CD14-positive monocyte (primary cell): ENCODE measurements around the gene SLC18A3. TPM values are rescaled to one million over a fixed set of nuclear protein-coding genes. Genes with fewer than 3 reads are reported as not detected.

Experiments
- DNase-seq, 3 donors: peaks; one replicate each; pipeline ENCODE4 v3.0.0-alpha.2; 2011 to 2022
- H2AFZ ChIP-seq: 2 replicates; pipeline ENCODE4 v1.6.0; 2012; ENCODE audit warnings: mild to moderate bottlenecking, low read depth, low read length, inconsistent platforms; ENCODE audit not compliant: insufficient read depth, poor library complexity, severe bottlenecking
- H3K27ac ChIP-seq, 2 donors: 1 replicate in 1 of 2; 2 replicates in 1 of 2; pipeline ENCODE4 v1.5.1; 2012 to 2013; ENCODE audit warnings: low read length in 2 of 2, control low read depth in 1 of 2, inconsistent platforms in 1 of 2, low read depth in 1 of 2, mild to moderate bottlenecking in 1 of 2
- H3K27me3 ChIP-seq, 2 donors: one replicate each; pipeline versions ENCODE4 v1.6.0 to v1.6.1; 2011 to 2013; ENCODE audit warnings: low read length in 2 of 2; ENCODE audit not compliant: control insufficient read depth in 2 of 2, insufficient read depth in 2 of 2
- H3K36me3 ChIP-seq, 2 donors: replicated peaks in 1 of 2; 1 replicate in 1 of 2; 2 replicates in 1 of 2; pipeline versions ENCODE4 v1.5.1 to v1.6.1; 2012 to 2013; ENCODE audit warnings: low read length in 2 of 2, control low read depth in 1 of 2, inconsistent platforms in 1 of 2, mild to moderate bottlenecking in 1 of 2; ENCODE audit not compliant: insufficient read depth in 2 of 2, control insufficient read depth in 1 of 2
- H3K4me1 ChIP-seq, 2 donors: 1 replicate in 1 of 2; 2 replicates in 1 of 2; pipeline versions ENCODE4 v1.5.1 to v1.6.1; 2012 to 2013; ENCODE audit warnings: low read length in 2 of 2, control low read depth in 1 of 2, inconsistent platforms in 1 of 2, mild to moderate bottlenecking in 1 of 2, moderate library complexity in 1 of 2; ENCODE audit not compliant: insufficient read depth in 2 of 2, control insufficient read depth in 1 of 2
- H3K4me2 ChIP-seq: replicated peaks from 2 replicates; pipeline ENCODE3; 2012; ENCODE audit warnings: low read length, moderate library complexity, mild to moderate bottlenecking; ENCODE audit not compliant: poor library complexity, severe bottlenecking; ENCODE audit errors: extremely low read depth
- H3K4me3 ChIP-seq, 3 experiments: fragments of 200-600 bp in 1 of 3; sonication (generic) in 1 of 3; replicated peaks in 1 of 3; 1 replicate in 2 of 3; 2 replicates in 1 of 3; pipeline ENCODE4 v1.5.1; 2011 to 2013; ENCODE audit warnings: low read length in 3 of 3, mild to moderate bottlenecking in 3 of 3, control low read depth in 2 of 3, low read depth in 2 of 3, inconsistent platforms in 1 of 3, moderate library complexity in 1 of 3
- H3K79me2 ChIP-seq: 2 replicates; pipeline ENCODE4 v1.6.0; 2012; ENCODE audit warnings: mild to moderate bottlenecking, control low read depth, inconsistent platforms, low read length, moderate library complexity; ENCODE audit not compliant: insufficient read depth
- H3K9ac ChIP-seq: 2 replicates; pipeline ENCODE4 v1.6.0; 2017; ENCODE audit warnings: low read length, mild to moderate bottlenecking; ENCODE audit not compliant: insufficient read depth, poor library complexity, severe bottlenecking
- H3K9me3 ChIP-seq, 2 donors: replicated peaks in 1 of 2; 1 replicate in 1 of 2; 2 replicates in 1 of 2; pipeline versions ENCODE4 v1.5.1 to v1.6.1; 2012 to 2013; ENCODE audit warnings: low read length in 2 of 2, control low read depth in 1 of 2; ENCODE audit not compliant: control insufficient read depth in 1 of 2, insufficient read depth in 1 of 2
- H4K20me1 ChIP-seq: 2 replicates; pipeline ENCODE4 v1.6.0; 2012; ENCODE audit warnings: mild to moderate bottlenecking, low read length, control low read depth, moderate library complexity; ENCODE audit not compliant: insufficient read depth
- H3K27ac Mint-ChIP-seq, 7 donors: one replicate each; pipeline ENCODE4 v1.8.0; 2020; ENCODE audit warnings: mild to moderate bottlenecking in 7 of 7, mixed read lengths in 7 of 7, moderate library complexity in 6 of 7, inconsistent platforms in 2 of 7
- H3K27me3 Mint-ChIP-seq, 3 donors: one replicate each; pipeline ENCODE4 v1.8.0; 2021 to 2022; ENCODE audit warnings: low read depth in 3 of 3, mild to moderate bottlenecking in 3 of 3, mixed read lengths in 3 of 3, moderate library complexity in 3 of 3, inconsistent platforms in 1 of 3
- H3K36me3 Mint-ChIP-seq, 2 donors: one replicate each; pipeline ENCODE4 v1.8.0; 2020; ENCODE audit warnings: mixed read lengths in 2 of 2, inconsistent platforms in 1 of 2, mild to moderate bottlenecking in 1 of 2
- H3K4me1 Mint-ChIP-seq: one replicate; pipeline ENCODE4 v1.8.0; 2020; ENCODE audit warnings: mild to moderate bottlenecking, mixed read lengths
- H3K4me3 Mint-ChIP-seq, 2 donors: one replicate each; pipeline ENCODE4 v1.8.0; 2020; ENCODE audit warnings: mild to moderate bottlenecking in 2 of 2, mixed read lengths in 2 of 2, moderate library complexity in 1 of 2
- H3K9me3 Mint-ChIP-seq, 7 donors: one replicate each; pipeline ENCODE4 v1.8.0; 2020 to 2022; ENCODE audit warnings: mixed read lengths in 7 of 7, mild to moderate bottlenecking in 6 of 7, moderate library complexity in 6 of 7, inconsistent platforms in 2 of 7
- CTCF ChIP-seq: fragments of 200-600 bp; IDR thresholded peaks from one replicate; pipeline ENCODE4 v1.8.0; 2022; ENCODE audit warnings: antibody characterized with exemption, mild to moderate bottlenecking
- WGBS: methylation state at CpG from one replicate; pipeline ENCODE4 v1.1.5; 2013; ENCODE audit warnings: missing lambda C conversion rate; ENCODE audit not compliant: insufficient coverage; 5-methylcytosine and 5-hydroxymethylcytosine counted together
- intact Hi-C, 2 donors: fragments of 100-400 bp; cut with micrococcal nuclease; formaldehyde crosslinking; loops; one replicate each; pipeline versions ENCODE4 v1.15.0 to v1.15.1; 2023
- polyA plus RNA-seq, 3 donors: library from polyadenylated mRNA; depleted of rRNA in 1 of 3; unstranded in 2 of 3; stranded (reverse) in 1 of 3; fragments of 300-500 nt in 2 of 3; fragments of >200 nt in 1 of 3; fragmentation: Illumina TruSeq in 2 of 3; gene quantifications; 1 replicate in 2 of 3; 2 replicates in 1 of 3; pipeline ENCODE4 v1.2.3, GENCODE V29; 2012 to 2021

The SLC18A3 gene
- polyA plus RNA-seq, 3 donors: not detected

- Histone ChIP-seq H3K27ac (no peak overlapping the region), H3K9ac (no peak overlapping the region), H2AFZ (no peak overlapping the region), H3K4me2 (no peak overlapping the region), H3K9me3 (peaks cover 14 to 19% of the 10 kb centered on the region in 2 donors), H3K36me3 (no peaks in the 10 kb centered on the region), H3K27me3 (no peaks in the 10 kb centered on the region), H3K4me3 (no peak overlapping the region), H3K79me2 (no peaks in the 10 kb centered on the region), H3K4me1 (no peaks in the 10 kb centered on the region), H4K20me1 (no peaks in the 10 kb centered on the region)
- Mint-ChIP-seq H3K9me3 (peaks cover 18 to 33% (median 21%) of the 10 kb centered on the region in 7 donors), H3K4me1 (no peaks in the 10 kb centered on the region), H3K36me3 (no peaks in the 10 kb centered on the region), H3K27ac (no peak overlapping the region), H3K27me3 (peaks cover 7 to 18% (median 13%) of the 10 kb centered on the region in 3 donors), H3K4me3 (no peak overlapping the region)
- intact Hi-C loops: no loop called here
- TF ChIP-seq CTCF: no peak
- DNase-seq: no peak
- WGBS: no CpG with 5 or more reads among the region's 1 CpG
Observed at GRCh38 chr10:49657606-49658005, 47.5 kb downstream of the SLC18A3 start.

GRCh38 chr10:49661140-49661856 lies 51.2 kb downstream of the SLC18A3 start:
- WGBS: 80% methylated on average over 1 of the region's 8 CpGs

More at GRCh38 chr10:49661140-49661856, 51.2 kb downstream of the SLC18A3 start:
- Mint-ChIP-seq H3K36me3 (no peaks in the 10 kb centered on the region), H3K4me3 (no peak overlapping the region), H3K27ac (no peak overlapping the region), H3K4me1 (no peaks in the 10 kb centered on the region), H3K9me3 (peaks cover 18 to 29% (median 20%) of the 10 kb centered on the region in 7 donors), H3K27me3 (peaks cover 3 to 13% (median 12%) of the 10 kb centered on the region in 3 donors)
- DNase-seq: no peak
- Histone ChIP-seq H3K4me1 (no peaks in the 10 kb centered on the region), H3K9ac (no peak overlapping the region), H2AFZ (no peak overlapping the region), H3K4me2 (no peak overlapping the region), H3K4me3 (no peak overlapping the region), H3K27me3 (no peaks in the 10 kb centered on the region), H3K79me2 (no peaks in the 10 kb centered on the region), H4K20me1 (no peaks in the 10 kb centered on the region), H3K36me3 (no peaks in the 10 kb centered on the region), H3K27ac (no peak overlapping the region), H3K9me3 (peaks cover 14 to 19% of the 10 kb centered on the region in 2 donors)
- TF ChIP-seq CTCF: no peak
- intact Hi-C loops: no loop called here

Other genes starting within 250 kb of the SLC18A3 start
- gene DRGX, start 214.2 kb upstream of the SLC18A3 start, polyA plus RNA-seq: not detected
- gene ERCC6, start 71.2 kb upstream of the SLC18A3 start, polyA plus RNA-seq: 1 to 10 TPM; 5.4 to 6.2 (median 6.0) TPM
- not detected for gene CHAT, start 3.7 kb downstream of the SLC18A3 start, polyA plus RNA-seq
- gene C10orf53, start 69.3 kb downstream of the SLC18A3 start, polyA plus RNA-seq: not detected
- gene OGDHL, start 152.0 kb downstream of the SLC18A3 start, polyA plus RNA-seq: not detected